NCI-H82 (cell line): ENCODE results near the gene PRKCE.
A peak's percentile ranks its signal among the peaks of the same experiment; 100 is the strongest.

Experiments used
- DNase-seq: peaks from one replicate; lab custom pipeline; 2025; lab: John Stamatoyannopoulos, UW

Gene PRKCE

DNA sequence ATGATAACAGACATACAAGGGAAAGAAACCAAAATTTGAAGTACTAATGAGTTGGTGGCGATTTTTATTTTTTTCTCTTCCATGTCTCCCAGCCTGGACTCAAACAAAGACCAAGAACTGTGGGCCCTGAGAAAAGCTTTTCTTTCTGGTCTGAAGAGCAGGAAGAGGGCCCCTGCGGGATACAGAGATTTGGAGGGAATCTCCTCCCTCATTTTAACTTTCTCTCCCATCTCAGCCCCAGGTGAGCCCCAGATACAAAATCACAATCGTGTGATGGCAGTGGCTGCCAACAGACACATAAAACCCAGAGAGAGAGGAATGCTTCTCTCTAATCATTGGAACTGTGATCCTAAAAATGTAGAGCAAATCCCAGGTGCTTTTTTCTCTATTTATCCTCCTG, 19.5 kb upstream of the PRKCE start:
- DNase-seq = no peak

DNA sequence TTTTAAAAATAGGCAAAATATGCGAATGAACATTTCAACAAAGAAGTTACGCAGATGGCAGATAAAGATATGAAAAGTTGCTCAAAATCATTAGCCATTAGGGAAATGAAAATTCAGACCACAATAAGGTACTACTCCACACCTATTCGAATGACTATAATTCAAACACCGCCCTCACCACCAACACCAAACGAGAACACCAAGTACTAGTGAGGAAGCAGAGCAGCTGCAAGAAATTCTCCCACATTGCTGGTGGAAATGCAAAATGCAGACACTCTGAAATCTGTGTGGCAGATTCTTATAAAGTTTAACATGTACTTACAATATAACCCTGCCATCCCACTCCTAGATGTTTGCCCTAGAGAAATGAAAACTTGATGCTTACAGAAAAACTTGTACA, 17.3 kb upstream of the PRKCE start:
- DNase-seq = no peak

- DNase-seq = no peak
Observed at GRCh38 chr2:45636008-45636407, 15.5 kb upstream of the PRKCE start.

DNA sequence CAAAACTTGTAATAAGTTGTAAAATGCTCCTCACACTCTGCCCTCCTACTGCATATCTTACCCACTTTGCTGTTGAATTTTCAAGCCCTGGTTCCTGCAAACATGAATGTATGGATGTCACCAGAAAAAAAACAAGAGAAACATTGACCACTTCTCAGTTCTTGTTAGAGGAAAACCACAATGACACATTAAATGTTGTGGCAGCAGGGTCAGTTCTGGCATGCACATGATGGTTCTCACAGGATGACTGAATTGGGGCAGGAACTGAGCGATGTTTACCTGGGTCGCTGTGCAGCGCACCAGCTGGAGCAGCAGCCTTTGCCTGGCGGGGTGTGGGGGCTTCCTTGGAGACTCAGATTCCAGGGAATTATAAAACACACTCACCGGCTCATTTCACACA, 14.0 kb upstream of the PRKCE start:
- no peak for DNase-seq

GRCh38 chr2:45640576-45640975, 10.9 kb upstream of the PRKCE start:
- DNase-seq = no peak

GRCh38 chr2:45643095-45643494, 8.4 kb upstream of the PRKCE start:
- DNase-seq = no peak

- peak; percentile 75 for DNase-seq
Observed at GRCh38 chr2:45643543-45644542, 7.6 kb upstream of the PRKCE start.

DNA sequence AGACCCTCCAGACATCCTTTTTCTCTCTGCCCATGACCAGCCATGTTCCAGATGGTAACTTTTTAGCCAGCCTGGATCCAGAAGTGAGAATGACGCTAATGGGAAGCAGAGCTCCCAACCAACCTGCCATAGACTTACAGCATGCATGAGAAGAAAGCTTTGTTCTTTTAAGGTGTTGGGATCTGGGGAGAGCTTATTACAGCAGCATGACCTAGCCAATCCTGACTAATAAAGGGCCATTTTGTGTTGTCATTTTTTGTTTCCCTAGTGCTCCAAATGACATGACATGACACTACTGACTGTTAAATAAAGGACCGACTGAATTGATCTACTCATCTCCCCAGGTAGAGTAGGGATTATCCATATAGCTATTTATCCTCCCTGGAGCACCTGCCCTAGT, 5.2 kb upstream of the PRKCE start:
- DNase-seq = no peak

DNA sequence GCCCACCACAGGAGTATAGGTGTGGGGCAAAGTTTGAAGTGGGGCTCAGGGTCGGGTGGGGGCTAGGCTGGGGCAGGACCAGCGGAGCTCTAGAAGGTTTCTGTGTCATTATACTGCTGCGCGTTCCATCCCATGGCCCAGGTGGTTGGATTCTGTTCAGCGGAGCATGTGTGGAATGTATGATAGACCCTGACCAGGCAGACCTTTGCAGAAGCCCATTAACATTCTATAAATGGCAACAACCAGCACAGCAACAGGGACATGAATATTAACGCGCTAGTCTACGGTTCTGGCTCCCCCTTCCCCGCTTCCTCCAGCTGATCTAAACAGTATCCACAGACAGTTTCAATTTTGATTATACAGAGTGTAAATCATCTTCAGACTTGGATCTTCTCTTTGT, 4.1 kb upstream of the PRKCE start:
- no peak for DNase-seq

- no peak for DNase-seq
Observed at GRCh38 chr2:45647986-45648520, 3.4 kb upstream of the PRKCE start.

DNA sequence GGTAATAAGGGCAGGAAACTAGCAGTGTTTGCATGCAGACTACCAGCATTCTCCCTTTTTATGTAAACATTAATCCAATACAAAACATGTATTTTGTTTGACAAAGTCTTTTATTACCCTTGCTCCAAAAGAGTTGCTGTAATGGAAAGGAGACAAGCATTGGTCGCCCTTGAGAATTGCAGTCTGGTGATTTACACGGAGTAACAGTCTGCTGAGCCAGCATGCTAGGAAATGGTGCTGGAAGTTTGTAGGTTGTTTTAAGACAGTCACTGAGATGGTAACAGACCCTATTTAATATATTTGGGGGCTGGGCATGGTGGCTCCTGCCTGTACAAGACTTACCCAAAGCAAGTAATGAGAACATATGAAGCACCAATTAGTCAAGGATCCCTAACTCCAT, 2.8 kb upstream of the PRKCE start:
- DNase-seq = no peak

GRCh38 chr2:45649462-45649857, 2.0 kb upstream of the PRKCE start:
- no peak for DNase-seq

DNA sequence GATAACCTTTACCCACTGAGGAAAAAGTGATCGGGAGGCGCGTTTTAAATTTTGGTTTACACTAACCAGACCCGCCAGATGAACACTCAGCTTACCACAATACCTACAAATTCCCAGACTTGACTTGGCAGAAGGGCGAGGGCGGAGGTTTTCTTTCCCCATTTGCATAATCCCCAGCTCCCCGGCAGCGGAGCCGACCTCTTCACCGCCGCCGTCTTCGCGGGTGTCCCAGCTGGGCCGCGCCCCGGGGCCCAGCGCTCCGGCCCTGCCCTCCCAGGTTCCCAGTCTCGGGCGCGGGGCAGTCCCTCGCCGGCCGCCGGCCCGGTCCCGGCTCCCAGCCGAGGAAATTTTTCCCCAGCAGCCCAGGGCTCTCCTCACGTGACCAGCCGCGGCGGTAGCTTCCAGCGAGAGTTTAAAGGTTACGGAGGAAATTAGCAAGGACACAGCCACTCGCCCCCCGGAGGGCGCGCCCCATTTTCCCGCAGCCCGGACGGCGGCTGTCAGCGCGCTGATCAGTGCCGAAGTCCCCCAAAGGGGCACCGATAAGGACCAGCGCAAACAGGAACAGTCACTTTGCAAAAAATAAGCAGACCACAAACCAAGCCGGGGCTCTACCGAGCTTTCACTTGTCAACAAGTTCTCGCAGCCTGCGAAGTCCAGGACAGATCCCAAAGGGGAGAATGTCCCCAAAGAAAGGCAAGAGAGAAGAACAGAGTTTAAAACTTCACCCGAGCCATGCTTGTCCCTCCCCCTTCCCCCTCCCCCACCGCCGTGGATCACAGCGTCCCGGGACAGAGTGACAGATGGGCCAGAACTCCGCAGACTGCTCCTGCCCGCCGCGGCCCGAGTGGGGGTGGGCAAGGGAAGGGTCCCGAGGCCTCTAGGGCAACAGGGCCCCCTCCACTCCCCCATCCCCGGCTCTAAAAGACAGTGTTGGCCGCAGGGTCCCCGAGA, 1.3 kb upstream of the PRKCE start:
- DNase-seq = peak; percentile 80

DNA sequence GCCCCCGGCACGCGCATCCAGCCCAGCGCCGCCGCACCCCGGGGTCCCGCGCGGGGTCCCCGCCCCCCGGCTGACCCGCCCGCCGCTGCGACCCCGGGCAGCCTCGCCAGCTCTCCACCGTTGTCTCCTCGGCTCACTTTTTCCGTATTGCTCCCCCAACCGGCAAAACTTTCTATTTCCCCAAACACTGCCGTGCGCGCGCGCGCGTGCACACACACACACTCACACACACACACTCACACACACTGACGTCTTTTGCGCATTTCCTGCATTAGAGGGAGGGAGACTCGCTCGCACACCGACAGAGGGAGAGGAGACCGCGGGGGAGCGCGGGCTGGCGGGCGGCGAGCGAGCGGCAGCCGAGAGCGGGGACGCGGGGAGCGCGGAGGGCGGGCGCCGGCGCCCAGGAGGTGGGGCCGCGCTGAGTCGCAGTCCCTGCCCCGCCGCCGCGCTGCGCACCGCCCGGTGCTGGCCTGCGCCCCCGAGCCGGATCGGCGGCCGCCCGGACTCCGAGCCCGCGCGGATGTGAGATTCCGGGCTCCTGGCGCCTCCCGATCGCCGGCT, 542 bp upstream of the PRKCE start:
- peak; percentile 71 for DNase-seq

DNA sequence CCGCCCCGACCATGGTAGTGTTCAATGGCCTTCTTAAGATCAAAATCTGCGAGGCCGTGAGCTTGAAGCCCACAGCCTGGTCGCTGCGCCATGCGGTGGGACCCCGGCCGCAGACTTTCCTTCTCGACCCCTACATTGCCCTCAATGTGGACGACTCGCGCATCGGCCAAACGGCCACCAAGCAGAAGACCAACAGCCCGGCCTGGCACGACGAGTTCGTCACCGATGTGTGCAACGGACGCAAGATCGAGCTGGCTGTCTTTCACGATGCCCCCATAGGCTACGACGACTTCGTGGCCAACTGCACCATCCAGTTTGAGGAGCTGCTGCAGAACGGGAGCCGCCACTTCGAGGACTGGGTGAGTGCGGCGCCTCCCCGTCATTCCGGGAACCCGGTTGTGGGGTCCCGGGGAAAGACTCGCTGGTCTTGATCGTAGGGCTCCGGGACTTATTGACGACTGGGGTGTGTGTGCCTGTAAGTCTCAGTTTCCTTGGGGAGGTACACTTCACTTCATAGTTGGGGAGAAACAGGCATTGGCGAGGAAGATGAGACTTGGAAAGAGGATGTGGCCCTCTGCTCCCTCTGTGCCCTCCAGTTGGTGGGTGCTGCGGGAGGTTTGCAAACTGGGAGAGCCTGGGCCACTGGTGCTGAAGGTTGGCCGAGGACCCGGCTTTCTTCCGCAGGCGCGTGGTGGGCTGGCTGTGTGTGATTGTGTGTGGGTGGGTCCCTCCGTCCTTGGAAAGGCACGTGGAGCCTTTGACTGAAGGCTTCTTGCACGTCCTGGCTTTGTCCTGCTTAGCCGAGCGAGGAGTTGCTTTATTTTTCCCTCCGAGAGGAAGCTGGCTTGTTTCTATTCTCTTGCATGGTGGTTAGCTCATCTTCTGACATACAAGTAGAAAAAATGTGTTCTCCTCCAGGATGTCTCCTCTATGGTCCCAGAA, 886 bp downstream of the PRKCE start:
- DNase-seq = no peak

DNA sequence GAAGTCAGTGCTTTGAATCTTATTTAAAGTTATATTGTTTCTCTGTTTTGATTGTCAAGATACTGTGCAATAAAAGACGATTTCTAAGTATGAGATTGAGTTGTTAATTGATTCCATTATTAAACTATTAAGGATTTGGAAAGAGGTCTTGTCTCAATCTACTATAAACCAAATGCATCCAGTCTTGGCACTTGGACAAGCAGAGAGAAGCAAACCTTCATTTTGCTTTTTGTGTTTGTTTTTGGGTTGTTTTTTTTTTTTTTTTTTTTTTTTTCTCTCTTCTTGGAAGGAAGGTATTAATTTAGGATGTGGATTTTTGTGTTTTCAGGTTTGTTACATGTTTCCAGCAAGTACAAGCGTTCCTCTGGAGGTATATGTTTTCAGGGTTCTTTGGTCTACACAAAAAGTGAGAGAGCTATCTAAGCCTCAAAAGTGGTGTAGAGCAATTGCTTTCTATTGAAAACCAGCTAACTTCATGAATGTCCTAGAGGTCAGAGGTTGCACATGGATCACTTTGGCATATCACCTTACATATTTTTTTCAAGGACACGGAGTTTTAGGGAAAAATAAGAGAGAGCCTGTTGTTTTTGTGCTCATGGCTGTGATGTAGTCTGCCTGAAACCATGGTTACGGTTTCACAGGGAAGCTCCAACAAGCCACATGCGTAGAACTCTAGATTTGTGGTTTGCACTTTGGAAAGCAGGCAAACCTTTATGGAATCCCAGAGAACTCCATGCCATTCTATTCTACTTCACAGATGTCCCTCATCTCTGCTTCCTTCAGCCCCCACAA, 1.8 kb downstream of the PRKCE start:
- no peak for DNase-seq

DNA sequence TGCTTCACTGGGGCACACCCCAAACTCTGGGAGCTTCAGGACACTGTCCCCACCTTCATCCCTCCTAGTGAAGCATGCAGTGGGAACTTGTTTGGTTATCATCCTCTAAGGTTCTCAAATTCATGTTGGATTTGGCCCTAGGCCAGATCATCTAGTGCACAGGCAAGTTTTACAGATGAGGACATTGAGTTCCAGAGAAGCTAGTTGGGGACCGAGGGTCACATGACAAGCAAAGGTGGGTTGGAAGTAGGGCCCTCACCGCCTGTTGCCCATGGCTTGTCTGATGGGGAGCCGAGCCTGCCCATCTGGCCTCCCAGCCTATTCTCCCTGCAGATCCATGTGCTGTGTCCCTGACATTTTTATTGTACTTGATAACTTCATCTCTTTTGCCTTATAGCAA, 2.8 kb downstream of the PRKCE start:
- DNase-seq = no peak

- DNase-seq = no peak
Observed at GRCh38 chr2:45661828-45662227, 10.4 kb downstream of the PRKCE start.

- DNase-seq = no peak
Observed at GRCh38 chr2:45664635-45665261, 13.3 kb downstream of the PRKCE start.

- no peak for DNase-seq
Observed at GRCh38 chr2:45668509-45668908, 17.0 kb downstream of the PRKCE start.
